HTR-8/SVneo (cell line): Measurements from ENCODE around the gene AUTS2.

Experiments
- DNase-seq: peaks from one replicate; pipeline ENCODE4 v3.0.0; 2011; ENCODE audit warnings: low spot score, mixed read lengths; ENCODE audit not compliant: insufficient read length
- FAIRE-seq: peaks from 2 replicates; lab custom pipeline; 2011; peaks lifted over from hg19 to GRCh38; lab: Jason Lieb, UNC

AUTS2 gene

GRCh38 chr7:70505886-70506285 is 907.6 kb downstream of the AUTS2 start:
- no peak for FAIRE-seq
- DNase-seq = no peak

GRCh38 chr7:70506434-70506833 is 908.2 kb downstream of the AUTS2 start:
- FAIRE-seq = no peak
- no peak for DNase-seq

GRCh38 chr7:70512144-70512543 is 913.9 kb downstream of the AUTS2 start:
- DNase-seq = no peak
- no peak for FAIRE-seq

GRCh38 chr7:70512761-70513160 is 914.5 kb downstream of the AUTS2 start:
- FAIRE-seq (no peak), DNase-seq (no peak)

GRCh38 chr7:70520611-70521010 is 922.3 kb downstream of the AUTS2 start:
- FAIRE-seq = no peak
- no peak for DNase-seq

GRCh38 chr7:70523249-70523988 is 925.1 kb downstream of the AUTS2 start:
- DNase-seq (no peak), FAIRE-seq (no peak)

GRCh38 chr7:70523989-70524351 is 925.7 kb downstream of the AUTS2 start:
- no peak for FAIRE-seq
- DNase-seq = no peak

- no peak for DNase-seq
- no peak for FAIRE-seq
Observed at GRCh38 chr7:70525991-70526390, 927.7 kb downstream of the AUTS2 start.

GRCh38 chr7:70527520-70528115 is 929.3 kb downstream of the AUTS2 start:
- no peak for FAIRE-seq

GRCh38 chr7:70529436-70529835 is 931.2 kb downstream of the AUTS2 start:
- FAIRE-seq (no peak), DNase-seq (no peak)

More at GRCh38 chr7:70527520-70528115, 929.3 kb downstream of the AUTS2 start:
- no peak for DNase-seq

- DNase-seq = no peak
Observed at GRCh38 chr7:70529914-70530585, 931.8 kb downstream of the AUTS2 start.

GRCh38 chr7:70533614-70534013 is 935.3 kb downstream of the AUTS2 start:
- no peak for DNase-seq
- no peak for FAIRE-seq

More at GRCh38 chr7:70529914-70530585, 931.8 kb downstream of the AUTS2 start:
- FAIRE-seq = no peak

- no peak for FAIRE-seq
- no peak for DNase-seq
Observed at GRCh38 chr7:70539205-70539604, 940.9 kb downstream of the AUTS2 start.

- no peak for FAIRE-seq
Observed at GRCh38 chr7:70539617-70540016, 941.3 kb downstream of the AUTS2 start.

GRCh38 chr7:70540641-70541040 is 942.4 kb downstream of the AUTS2 start:
- DNase-seq (no peak), FAIRE-seq (no peak)

More at GRCh38 chr7:70539617-70540016, 941.3 kb downstream of the AUTS2 start:
- no peak for DNase-seq

GRCh38 chr7:70542750-70543376 is 944.6 kb downstream of the AUTS2 start:
- FAIRE-seq = no peak
- no peak for DNase-seq

GRCh38 chr7:70544016-70544415 is 945.7 kb downstream of the AUTS2 start:
- no peak for FAIRE-seq

GRCh38 chr7:70545214-70545613 is 946.9 kb downstream of the AUTS2 start:
- FAIRE-seq (no peak), DNase-seq (no peak)

More at GRCh38 chr7:70544016-70544415, 945.7 kb downstream of the AUTS2 start:
- DNase-seq = no peak

- FAIRE-seq (no peak), DNase-seq (no peak)
Observed at GRCh38 chr7:70552141-70552540, 953.9 kb downstream of the AUTS2 start.

GRCh38 chr7:70553364-70553763 is 955.1 kb downstream of the AUTS2 start:
- FAIRE-seq = no peak
- DNase-seq = no peak

- no peak for FAIRE-seq
- DNase-seq = no peak
Observed at GRCh38 chr7:70554646-70555045, 956.4 kb downstream of the AUTS2 start.
